CD4-positive, alpha-beta T cell treated with Interleukin-4 for 1 hour (primary cell): ENCODE results near the gene ATXN1L.
"Not testable (repeated sequence)": the region's sequence is repeated elsewhere in the genome, so short reads cannot be mapped to it uniquely, and the experiment has no call there.

Source experiments
- DNase-seq, 2 donors: peaks; one replicate each; pipeline ENCODE4 v3.0.0-alpha.2; 2020 to 2022

Gene ATXN1L, protein sequence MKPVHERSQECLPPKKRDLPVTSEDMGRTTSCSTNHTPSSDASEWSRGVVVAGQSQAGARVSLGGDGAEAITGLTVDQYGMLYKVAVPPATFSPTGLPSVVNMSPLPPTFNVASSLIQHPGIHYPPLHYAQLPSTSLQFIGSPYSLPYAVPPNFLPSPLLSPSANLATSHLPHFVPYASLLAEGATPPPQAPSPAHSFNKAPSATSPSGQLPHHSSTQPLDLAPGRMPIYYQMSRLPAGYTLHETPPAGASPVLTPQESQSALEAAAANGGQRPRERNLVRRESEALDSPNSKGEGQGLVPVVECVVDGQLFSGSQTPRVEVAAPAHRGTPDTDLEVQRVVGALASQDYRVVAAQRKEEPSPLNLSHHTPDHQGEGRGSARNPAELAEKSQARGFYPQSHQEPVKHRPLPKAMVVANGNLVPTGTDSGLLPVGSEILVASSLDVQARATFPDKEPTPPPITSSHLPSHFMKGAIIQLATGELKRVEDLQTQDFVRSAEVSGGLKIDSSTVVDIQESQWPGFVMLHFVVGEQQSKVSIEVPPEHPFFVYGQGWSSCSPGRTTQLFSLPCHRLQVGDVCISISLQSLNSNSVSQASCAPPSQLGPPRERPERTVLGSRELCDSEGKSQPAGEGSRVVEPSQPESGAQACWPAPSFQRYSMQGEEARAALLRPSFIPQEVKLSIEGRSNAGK

DNA sequence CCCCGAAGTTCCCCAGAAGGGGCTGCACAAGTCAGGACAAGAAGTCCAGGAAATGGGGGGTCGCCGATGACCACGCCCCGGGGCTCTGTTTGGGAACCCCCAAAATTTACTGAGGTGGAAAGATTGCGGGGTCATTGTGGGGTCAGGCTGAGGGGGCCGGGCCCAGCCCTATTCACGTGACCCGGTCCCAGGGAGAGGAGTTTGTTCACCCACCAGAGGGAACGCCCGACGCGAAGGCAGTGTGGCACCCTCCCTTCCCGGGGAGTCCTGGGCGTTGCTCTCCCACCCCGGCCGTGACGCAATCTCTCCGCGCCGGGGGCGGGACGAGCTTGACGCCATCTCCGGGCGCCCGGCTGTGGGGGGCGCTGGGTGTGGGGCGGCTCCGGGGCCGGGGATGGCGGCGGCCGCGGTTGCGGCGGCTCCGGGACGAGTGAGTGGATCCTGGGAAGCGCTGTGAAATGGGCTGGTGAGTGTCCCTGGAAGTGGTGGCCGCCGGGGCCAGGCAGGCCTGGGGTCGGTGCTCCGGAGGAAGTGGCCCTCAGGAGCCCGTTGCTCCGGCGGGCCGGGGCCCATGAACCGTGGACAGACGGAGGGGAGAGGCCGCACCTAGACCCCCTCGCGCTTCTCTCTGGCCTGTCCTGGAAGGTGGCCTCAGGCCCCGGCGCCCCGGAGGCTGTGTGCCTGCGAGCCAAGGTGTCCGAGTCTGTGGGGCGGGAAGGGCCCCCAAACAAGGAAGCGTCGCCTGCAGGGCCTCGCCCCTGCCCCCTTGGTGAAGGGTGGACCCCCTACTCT is at the start of gene ATXN1L:
Gene ATXN1L (plus strand): TSS at position 338 of the 792 bp plus-strand sequence. CDS start 3,765 bp downstream, outside the sequence.
- peak; percentile 95 for DNase-seq

DNA sequence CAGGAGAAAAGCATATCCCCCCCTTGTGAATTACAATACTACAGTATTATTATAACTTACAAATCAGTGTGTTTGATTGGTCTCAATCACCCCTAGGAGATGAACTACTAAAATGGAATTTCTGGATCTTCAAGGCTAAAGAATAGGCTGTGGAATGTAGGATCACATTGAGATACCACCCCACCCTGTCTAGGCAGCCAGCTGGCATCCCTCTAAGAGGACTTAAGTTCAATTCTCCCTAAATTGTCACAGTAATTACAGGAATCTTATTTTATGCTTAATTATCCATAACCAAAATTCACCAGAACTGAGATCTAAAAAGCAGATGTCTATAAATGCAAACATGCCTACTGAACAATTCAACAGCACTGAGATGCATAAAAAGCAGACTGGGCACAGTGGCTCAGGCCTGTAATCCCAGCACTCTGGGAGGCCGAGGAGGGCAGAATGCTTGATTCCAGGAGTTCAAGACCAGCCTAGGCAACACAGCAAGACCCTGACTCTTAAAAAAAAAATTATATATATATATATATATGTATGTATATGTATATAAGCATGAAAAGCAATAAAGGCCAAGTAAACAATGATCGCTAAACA is 49.2 kb upstream of the ATXN1L start:
- DNase-seq: no peak

- DNase-seq: no peak
Measured at GRCh38 chr16:71803305-71803690, 42.5 kb upstream of the ATXN1L start.

DNA sequence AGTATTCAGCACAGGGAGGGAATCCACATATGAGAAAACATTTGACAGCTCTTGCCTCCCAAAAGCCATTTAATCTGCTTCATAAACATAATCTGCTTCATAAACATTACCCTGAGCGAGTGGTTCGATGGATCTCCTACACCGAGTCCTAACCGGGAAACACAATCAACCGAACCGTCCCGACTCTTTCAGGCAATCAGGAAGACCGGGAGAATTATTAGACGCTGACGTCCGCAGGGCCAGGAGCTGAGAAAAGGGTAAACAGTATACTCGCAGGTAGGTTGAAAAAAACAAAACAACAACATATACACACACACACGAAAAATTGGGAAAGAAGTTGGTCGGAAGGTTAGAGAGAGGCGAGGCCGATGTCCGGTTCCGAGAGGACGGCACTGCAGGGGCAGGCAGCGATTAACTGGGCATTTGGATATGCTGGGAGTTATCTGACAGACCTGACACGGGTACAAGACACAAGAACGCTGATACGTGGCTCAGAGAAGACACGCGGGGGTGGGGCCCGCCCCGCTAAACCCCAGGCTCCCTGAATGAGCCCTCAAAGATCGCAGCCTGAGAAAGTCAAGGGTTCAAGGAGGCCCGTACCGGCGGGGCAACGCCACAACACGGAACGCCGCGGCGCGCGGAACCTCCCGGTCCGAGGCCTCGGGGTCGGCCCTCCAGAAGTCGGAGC is 37.7 kb upstream of the ATXN1L start:
- no peak for DNase-seq

DNA sequence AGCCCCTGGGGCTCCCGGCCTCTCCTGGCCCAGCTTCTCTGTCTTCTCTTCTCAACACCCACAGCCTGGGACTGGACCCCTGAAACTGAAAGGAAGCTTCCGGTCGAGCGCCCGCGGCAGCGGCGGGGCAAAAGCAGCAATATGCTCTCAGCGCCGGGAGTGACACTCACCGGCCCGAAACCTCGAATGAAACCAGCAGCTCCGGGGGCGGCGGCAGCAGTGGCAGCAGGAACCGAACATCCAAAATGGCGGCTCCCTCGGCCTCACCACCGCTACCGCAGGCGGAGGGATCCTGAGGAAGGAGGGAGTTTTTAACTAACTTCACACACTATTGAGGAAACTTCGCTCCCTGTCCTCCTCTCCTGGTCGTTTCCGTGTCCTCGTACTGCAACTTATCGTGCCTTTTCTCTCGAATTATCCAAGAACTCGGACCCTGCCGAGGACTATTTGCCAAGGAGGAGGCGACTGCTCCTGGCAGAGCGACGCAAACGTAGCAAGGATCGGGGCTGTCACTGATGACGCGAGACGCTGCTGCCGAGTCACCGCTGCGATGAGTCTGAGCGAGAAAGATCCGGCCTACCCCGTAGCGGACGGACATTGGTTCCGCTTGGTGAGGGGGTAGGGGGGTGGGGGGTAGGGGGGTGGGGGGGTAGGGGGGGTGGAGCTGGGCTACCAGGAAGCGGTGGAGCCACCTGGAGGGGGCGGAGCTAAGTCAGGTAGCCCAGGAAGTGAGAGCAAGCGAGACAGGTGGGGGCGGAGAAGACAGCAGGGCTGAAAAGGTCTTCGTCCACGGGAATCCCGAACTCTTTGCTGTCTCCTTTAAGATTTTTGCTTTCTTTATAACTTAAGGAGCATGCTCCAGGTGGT is 37.0 kb upstream of the ATXN1L start, which contains the start of gene AP1G1:
Gene AP1G1 (minus strand): TSS at position 242 of the 867 bp plus-strand sequence. CDS start 19,355 bp downstream, outside the sequence.
- peak; percentile 97 for DNase-seq

- DNase-seq: peak in 1 of 2 donors; percentile 29
Measured at GRCh38 chr16:71810155-71810530, 35.6 kb upstream of the ATXN1L start.

GRCh38 chr16:71811261-71811803 is 34.4 kb upstream of the ATXN1L start:
- peak in 1 of 2 donors; percentile 27 for DNase-seq

DNA sequence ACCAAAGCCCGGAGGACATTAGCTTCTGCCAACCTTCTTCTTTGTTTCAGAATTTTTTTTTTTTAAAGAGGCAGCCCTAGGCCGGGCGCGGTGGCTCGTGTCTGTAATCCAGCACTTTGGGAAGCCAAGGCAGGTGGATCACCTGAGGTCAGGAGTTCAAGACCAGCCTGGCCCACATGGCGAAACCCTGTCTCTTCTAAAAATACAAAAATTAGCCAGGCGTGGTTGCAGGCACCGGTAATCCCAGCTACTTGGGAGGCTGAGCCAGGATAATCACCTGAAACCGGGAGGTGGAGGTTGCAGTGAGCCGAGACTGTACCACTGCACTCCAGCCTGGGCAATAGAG is 28.6 kb upstream of the ATXN1L start:
- DNase-seq: not testable (repeated sequence)

DNA sequence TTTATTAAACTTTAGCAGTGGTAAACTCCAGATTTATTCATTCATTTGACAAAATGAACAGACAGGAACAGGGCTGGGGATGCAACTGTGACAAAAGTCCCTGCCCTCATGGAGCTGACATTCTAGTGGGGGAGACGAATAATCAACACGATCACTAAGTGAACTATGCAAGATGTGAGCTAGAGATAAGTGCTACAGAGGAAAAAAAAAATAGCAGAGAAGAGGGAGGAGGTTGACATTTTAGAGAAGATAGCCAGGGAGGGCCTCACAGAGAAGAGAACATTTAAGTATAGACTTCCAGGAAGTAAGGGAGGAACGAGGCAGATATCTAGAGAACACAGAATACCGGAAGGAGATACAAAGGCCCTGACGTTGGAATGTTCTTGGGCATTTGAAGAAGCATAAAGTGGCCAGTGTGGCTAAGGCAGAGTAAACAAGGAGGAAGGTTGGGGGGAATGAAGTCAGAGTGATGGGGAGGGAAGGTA is 19.2 kb upstream of the ATXN1L start:
- DNase-seq: no peak

- no peak for DNase-seq
Measured at GRCh38 chr16:71830359-71830758, 15.4 kb upstream of the ATXN1L start.

- not testable (repeated sequence) for DNase-seq
Measured at GRCh38 chr16:71831698-71832097, 14.1 kb upstream of the ATXN1L start.

GRCh38 chr16:71832112-71832511 is 13.7 kb upstream of the ATXN1L start:
- not testable (repeated sequence) for DNase-seq

DNA sequence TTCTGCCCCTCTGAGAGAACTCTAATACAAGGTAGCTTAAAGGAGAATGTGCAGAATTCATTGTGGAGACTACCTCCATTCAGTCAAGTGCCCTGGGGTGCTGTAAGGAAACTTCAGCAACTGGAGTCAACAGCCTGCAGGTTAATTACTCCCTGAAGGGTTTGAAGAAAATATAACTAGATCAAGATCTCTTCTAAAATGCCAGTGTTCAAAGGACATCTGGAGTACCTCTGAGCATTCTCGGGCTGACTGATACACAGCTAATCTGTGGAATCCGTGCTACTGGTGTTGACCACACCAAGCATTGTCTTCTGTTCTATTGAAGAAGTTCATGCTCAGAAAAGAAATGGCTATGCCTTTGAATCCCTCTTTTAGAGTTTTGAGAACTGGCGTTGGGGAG is 11.5 kb upstream of the ATXN1L start:
- no peak for DNase-seq

DNA sequence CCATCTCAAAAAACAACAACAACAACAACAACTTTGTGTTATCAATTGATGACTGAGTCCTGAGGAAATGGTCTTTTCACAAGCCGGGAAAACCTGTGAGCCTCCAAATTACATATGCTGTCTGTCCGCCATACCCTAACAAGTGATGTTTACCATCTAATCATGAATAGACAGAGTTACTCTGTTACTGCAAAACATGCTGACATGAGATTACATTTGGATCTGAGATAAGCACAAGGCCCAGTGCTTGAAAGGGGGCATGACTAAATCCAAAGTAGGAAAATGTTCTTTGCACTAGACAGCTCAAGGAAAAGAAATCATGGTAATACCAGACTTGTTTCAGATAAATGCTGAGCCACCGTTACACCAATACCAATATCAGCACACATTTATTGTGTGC is 8.6 kb upstream of the ATXN1L start:
- no peak for DNase-seq

DNA sequence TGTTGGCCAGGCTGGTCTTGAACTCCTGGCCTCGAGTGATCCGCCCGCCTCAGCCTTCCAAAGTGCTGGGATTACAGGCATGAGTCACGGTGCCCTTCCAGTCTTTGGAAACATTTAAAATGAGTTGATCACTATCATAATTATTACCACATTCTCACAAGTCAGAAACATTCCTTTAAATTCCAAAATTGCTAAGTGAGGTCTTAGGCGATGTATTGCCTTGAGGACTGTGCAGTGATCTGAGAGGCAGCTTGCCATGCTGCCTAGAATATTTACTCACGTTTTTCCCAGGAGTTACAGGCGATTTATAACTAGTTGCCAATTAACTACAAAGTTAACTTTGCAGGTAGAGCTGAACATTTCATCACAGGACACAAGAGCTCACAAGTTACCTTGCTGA is 5.7 kb upstream of the ATXN1L start:
- DNase-seq: no peak

DNA sequence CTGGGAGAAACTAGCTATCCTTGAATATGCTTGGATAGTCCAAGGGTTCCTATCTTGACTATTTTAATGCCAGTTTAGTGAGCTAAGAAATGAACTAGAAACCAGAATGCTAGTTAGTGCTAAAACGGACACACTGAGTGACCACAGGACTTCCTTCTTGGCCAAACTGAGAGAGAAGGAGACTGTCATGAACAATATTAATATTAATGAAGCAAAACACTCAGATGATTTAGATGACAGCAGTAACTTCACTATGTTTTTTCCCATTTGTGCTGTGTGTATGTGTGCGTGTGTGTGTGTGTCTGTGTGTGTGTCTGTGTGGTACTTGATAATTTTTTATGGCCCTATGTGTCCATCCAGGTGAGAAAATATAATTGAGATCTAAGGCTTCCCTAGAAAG is 2.2 kb upstream of the ATXN1L start:
- no peak for DNase-seq

GRCh38 chr16:71846431-71846830 is 655 bp downstream of the ATXN1L start:
- DNase-seq: peak; percentile 12 to 16

DNA sequence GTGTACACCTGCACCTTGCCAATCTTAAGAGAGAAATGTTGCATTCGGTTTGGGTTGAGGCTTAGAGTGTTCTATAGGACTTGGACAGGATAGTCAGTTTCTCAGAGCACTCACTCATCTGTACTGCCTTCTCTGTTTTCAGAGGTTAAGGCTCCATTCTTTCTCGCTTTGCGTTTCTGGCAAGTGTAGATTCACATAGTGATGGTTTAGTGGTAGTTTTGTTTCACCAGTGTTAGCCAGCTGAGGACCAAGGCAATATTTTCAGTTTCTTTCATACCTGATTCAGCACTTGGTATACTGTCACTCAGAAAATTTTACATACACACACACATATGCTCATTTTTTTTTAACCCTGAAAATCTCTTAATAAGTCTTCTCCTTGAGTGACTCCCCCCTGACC is 1.3 kb downstream of the ATXN1L start:
- no peak for DNase-seq

DNA sequence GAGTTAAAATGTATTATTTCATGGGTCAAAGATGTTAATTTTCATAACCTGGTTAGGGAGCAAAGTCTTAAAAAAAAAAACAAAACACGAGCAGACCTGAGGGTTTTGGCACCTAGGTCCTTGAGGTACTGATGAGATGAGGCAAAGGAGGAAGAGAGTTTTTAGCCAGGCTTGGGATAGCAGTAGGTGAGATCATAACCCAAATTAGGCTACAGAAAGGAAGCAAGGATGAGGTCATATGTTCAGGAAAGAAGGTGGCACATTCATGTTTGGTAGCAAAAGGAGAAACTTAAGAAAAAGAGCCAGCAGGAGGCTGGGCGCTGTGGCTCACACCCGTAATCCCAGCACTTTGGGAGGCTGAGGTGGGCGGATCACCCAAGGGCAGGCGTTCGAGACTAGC is 2.8 kb downstream of the ATXN1L start:
- no peak for DNase-seq

- no peak for DNase-seq
Measured at GRCh38 chr16:71851746-71852145, 6.0 kb downstream of the ATXN1L start.

- DNase-seq: no peak
Measured at GRCh38 chr16:71852158-71852557, 6.4 kb downstream of the ATXN1L start.
